Fibroblast of skin of left quadriceps (primary cell): ENCODE measurements around the gene SCN8A.
"Not testable (repeated sequence)": the region's sequence is repeated elsewhere in the genome, so short reads cannot be mapped to it uniquely, and the experiment has no call there.

Experiments used
- DNase-seq, 2 experiments: peaks; one replicate each; pipeline ENCODE4 v3.0.0-alpha.2; 2013; ENCODE audit warnings: low read depth in 2 of 2

The SCN8A gene

DNA sequence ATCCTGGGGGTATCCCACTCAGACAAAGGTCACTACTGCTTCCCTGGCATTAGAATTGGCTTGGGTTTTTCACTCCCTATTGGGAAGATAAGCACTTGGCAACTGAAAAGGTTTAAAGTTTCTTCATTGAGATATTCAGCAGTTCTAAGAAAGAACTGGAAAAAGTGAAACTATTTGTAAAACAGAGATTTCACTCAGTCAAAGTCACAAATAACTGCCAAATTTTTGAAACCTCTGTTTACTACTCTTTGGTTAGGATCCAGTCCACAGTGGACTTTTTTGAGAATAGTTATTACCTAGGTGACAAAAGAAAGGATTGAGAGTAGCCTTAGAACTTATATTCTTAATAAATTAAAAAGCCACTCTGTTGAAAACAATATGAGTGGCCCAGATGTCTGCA, 172.7 kb downstream of the SCN8A start:
- no peak for DNase-seq

DNA sequence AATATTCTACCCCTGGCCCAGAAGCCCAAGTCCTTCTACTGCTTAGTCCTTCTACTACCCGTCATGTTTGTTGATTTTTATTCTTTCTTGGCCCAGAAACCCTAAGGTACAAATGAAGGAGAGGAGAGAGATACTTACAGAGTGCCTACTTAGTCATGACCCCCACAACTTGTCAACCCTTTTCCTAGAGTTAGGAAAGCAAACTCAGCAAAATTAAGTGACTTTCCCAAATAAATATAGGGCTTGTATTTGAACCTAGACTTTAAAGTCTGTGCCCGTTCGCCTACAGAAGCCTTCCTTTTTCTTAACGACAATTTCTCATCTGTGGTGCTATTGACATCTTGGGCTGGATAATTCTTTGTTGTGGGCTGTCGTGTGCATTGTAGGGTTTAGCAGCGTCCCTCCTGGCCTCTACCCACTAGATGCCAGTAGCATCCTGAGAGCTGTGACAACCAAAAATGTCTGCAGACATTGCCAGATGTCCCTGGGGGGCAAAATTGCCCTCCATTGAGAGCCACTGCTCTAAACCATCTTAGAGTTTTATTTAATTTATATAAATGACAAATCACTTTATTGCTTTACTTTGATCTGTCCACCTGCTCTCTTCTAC, 175.1 kb downstream of the SCN8A start:
- no peak for DNase-seq

GRCh38 chr12:51771008-51771407, 180.0 kb downstream of the SCN8A start:
- DNase-seq = no peak

GRCh38 chr12:51773145-51773869, 182.3 kb downstream of the SCN8A start:
- peak; percentile 78 to 81 for DNase-seq

- DNase-seq = no peak
These were observed 183.9 kb downstream of the SCN8A start for GRCh38 chr12:51774933-51775332.

DNA sequence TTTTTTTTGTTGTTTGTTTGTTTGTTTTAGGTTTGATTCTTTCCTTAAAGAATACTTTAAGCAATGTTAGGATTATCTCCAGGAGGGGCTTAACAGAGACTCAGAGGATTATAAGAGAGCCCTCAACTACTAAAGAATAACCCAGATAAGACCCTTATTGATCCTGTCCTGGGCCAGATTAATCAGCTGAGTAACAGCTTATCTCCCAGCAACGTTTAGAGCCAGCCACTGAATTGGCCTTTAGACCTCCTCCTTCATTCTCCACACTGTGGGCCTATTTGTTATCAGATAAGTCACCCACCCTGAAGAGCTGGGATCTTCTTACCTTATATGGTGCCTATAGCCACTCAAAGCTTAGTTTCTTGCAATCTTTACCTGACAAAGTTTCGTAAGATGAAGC, 186.4 kb downstream of the SCN8A start:
- no peak for DNase-seq

DNA sequence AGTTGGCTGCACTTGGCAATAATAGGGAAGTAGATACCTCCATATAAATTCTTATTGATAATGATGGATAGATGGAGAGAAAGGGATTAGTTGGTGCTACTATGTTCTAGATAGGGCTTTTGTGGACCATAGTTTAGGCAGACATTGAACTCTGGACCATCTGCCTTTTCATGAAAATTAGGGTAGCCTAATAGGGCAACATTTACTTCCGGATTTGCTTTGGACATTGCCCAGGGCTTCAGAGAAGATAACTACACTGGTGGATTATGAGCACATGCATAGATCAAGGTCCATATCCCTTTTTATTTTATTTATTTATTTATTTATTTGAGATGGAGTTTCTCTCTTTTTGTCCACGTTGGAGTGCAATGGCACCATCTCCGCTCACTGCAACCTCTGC, 186.9 kb downstream of the SCN8A start:
- DNase-seq = no peak

GRCh38 chr12:51779876-51780275, 188.8 kb downstream of the SCN8A start:
- DNase-seq = no peak

GRCh38 chr12:51784688-51785087, 193.7 kb downstream of the SCN8A start:
- DNase-seq = no peak

GRCh38 chr12:51785906-51786305, 194.9 kb downstream of the SCN8A start:
- DNase-seq = no peak

GRCh38 chr12:51788876-51789275, 197.8 kb downstream of the SCN8A start:
- peak; percentile 35 to 42 for DNase-seq

- no peak for DNase-seq
These were observed 201.4 kb downstream of the SCN8A start for GRCh38 chr12:51792417-51792816.

GRCh38 chr12:51793201-51793600, 202.2 kb downstream of the SCN8A start:
- DNase-seq = no peak

GRCh38 chr12:51797301-51797700, 206.3 kb downstream of the SCN8A start:
- DNase-seq = no peak

GRCh38 chr12:51798051-51798450, 207.0 kb downstream of the SCN8A start:
- DNase-seq = not testable (repeated sequence)

- no peak for DNase-seq
These were observed 207.5 kb downstream of the SCN8A start for GRCh38 chr12:51798501-51798900.

GRCh38 chr12:51801027-51801426, 210.0 kb downstream of the SCN8A start:
- DNase-seq = no peak

- DNase-seq = no peak
These were observed 215.9 kb downstream of the SCN8A start for GRCh38 chr12:51806896-51807295.

DNA sequence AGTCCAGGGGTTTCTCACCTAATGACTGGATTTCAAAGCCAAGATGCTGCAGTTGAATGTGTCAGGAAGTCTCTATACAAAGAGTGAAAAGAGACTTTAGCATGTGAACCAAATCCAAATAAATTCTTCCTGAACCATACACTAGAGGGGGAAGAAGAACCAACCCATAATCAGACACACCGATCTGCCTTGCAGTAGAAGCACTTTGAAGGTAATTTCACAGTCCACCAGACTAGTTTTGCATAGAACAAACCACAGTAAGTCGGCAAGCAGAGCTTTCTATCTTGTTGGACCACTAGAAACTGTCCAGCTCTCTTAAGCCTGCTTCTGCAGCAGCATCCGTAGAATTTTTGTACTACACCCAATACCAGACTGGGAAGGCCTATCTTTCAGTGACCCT, 218.2 kb downstream of the SCN8A start:
- no peak for DNase-seq

GRCh38 chr12:51811203-51812202, 220.5 kb downstream of the SCN8A start:
- no peak for DNase-seq

GRCh38 chr12:51812871-51813270, 221.8 kb downstream of the SCN8A start:
- no peak for DNase-seq

DNA sequence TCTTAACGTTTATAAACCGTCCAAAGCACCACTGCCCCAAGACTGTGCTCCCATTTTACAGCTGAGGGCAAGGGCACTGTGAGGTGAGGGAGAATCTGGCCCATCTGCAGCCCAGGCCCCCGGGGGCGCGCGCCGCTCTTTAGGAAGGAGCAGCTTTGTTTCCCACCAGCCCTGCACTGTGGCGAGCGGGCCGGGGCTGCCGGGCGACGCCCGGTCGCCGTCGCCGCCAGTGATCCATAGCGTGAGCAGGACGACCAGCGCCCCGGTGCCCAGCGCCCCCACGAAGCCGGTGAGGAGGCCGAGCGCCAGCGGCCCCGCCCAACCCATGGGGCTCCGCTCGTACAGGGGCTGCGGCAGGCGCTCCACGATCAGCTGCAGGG, 222.9 kb downstream of the SCN8A start:
- no peak for DNase-seq
